Natural killer cell (primary cell): ENCODE measurements around the gene ATP6V1G2. TPM values are rescaled to one million over a fixed set of nuclear protein-coding genes. Genes with fewer than 3 reads are reported as not detected.
A peak's percentile ranks its signal among the peaks of the same experiment; 100 is the strongest.

ENCODE experiments used
- ATAC-seq, 3 donors: fragments of 150-1000 bp in 2 of 3; fragments of 200-7000 bp in 1 of 3; cut with Tn5 transposase; 1 replicate in 1 of 3; 2 replicates in 2 of 3; pipeline ENCODE4 v1.10.0; 2021; ENCODE audit warnings: mild to moderate bottlenecking in 2 of 3, moderate library complexity in 2 of 3
- DNase-seq, 2 donors: peaks; one replicate each; pipeline versions ENCODE4 v3.0.0 to v3.0.0-alpha.2; 2013 to 2021; ENCODE audit warnings: mixed read lengths in 1 of 2
- H3K27ac ChIP-seq: one replicate; pipeline ENCODE4 v1.5.1; 2013; ENCODE audit warnings: mild to moderate bottlenecking, low read length
- H3K27me3 ChIP-seq: one replicate; pipeline ENCODE4 v1.6.1; 2013; ENCODE audit warnings: low read length; ENCODE audit not compliant: control insufficient read depth, insufficient read depth
- H3K36me3 ChIP-seq: one replicate; pipeline ENCODE4 v1.6.1; 2013; ENCODE audit warnings: low read length; ENCODE audit not compliant: control insufficient read depth, insufficient read depth
- H3K4me1 ChIP-seq: one replicate; pipeline ENCODE4 v1.6.1; 2013; ENCODE audit warnings: low read length; ENCODE audit not compliant: control insufficient read depth, insufficient read depth
- H3K4me3 ChIP-seq: one replicate; pipeline ENCODE4 v1.5.1; 2013; ENCODE audit warnings: low read length
- H3K9me3 ChIP-seq: one replicate; pipeline ENCODE4 v1.6.1; 2013; ENCODE audit warnings: low read length; ENCODE audit not compliant: control insufficient read depth, insufficient read depth
- H3K27ac Mint-ChIP-seq, 2 donors: one replicate each; pipeline ENCODE4 v1.8.0; 2022; ENCODE audit warnings: mild to moderate bottlenecking in 2 of 2, mixed read lengths in 2 of 2, moderate library complexity in 1 of 2
- H3K27me3 Mint-ChIP-seq, 2 donors: one replicate each; pipeline ENCODE4 v1.8.0; 2022; ENCODE audit warnings: low read depth in 2 of 2, mixed read lengths in 2 of 2
- H3K36me3 Mint-ChIP-seq: one replicate; pipeline ENCODE4 v1.8.0; 2022; ENCODE audit warnings: mixed read lengths
- H3K4me1 Mint-ChIP-seq, 2 donors: one replicate each; pipeline ENCODE4 v1.8.0; 2022; ENCODE audit warnings: mixed read lengths in 2 of 2
- H3K4me3 Mint-ChIP-seq: one replicate; pipeline ENCODE4 v1.8.0; 2022; ENCODE audit warnings: mild to moderate bottlenecking, moderate library complexity, mixed read lengths
- H3K9me3 Mint-ChIP-seq, 2 donors: one replicate each; pipeline ENCODE4 v1.8.0; 2022; ENCODE audit warnings: mixed read lengths in 2 of 2
- WGBS: methylation state at CpG from one replicate; pipeline ENCODE4 v1.1.7; 2013; ENCODE audit warnings: missing lambda C conversion rate; ENCODE audit not compliant: insufficient coverage; 5-methylcytosine and 5-hydroxymethylcytosine counted together
- intact Hi-C: fragments of 100-400 bp; cut with micrococcal nuclease; formaldehyde crosslinking; loops from one replicate; pipeline ENCODE4 v1.14.2; 2022
- total RNA-seq, 4 donors: library from RNA; stranded (reverse); fragments of 120-200 nt in 1 of 4; gene quantifications; one replicate each; pipeline versions ENCODE4 v1.2.3 to v1.2.4, GENCODE V29; 2013 to 2022
- TF ChIP-seq, protein P1 (sequence below): fragments of 200-600 bp; IDR thresholded peaks from one replicate; pipeline ENCODE4 v1.8.0; 2022; ENCODE audit warnings: antibody characterized with exemption

Gene ATP6V1G2
- total RNA-seq, 3 donors from 2014 or later (not counting 1 experiment from before 2014, with no cell fraction given) = 1.0 to 2.5 (median 2.1) TPM

DNA sequence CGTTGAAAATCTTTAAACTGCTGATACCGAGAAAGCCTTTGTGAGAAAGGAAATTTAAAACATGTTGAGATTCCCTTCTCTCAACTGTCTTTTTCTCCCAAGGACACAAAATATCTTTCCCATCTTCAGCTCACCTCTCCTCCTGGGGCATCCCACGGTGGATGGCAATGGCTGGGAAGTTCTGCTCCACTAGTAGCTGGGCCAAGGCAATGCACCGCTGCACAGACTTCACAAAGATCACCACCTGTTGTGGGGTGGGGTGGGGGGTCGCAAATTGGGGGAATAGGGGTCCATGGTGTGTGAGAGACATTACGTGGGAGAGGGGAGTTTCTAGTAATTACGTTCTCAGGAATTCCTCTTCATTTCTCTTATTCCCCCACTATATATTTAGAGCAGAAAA, 15.2 kb downstream of the ATP6V1G2 start:
- H3K27ac Mint-ChIP-seq = no peak overlapping the region
- TF ChIP-seq, protein P1, sequence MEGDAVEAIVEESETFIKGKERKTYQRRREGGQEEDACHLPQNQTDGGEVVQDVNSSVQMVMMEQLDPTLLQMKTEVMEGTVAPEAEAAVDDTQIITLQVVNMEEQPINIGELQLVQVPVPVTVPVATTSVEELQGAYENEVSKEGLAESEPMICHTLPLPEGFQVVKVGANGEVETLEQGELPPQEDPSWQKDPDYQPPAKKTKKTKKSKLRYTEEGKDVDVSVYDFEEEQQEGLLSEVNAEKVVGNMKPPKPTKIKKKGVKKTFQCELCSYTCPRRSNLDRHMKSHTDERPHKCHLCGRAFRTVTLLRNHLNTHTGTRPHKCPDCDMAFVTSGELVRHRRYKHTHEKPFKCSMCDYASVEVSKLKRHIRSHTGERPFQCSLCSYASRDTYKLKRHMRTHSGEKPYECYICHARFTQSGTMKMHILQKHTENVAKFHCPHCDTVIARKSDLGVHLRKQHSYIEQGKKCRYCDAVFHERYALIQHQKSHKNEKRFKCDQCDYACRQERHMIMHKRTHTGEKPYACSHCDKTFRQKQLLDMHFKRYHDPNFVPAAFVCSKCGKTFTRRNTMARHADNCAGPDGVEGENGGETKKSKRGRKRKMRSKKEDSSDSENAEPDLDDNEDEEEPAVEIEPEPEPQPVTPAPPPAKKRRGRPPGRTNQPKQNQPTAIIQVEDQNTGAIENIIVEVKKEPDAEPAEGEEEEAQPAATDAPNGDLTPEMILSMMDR = no peak
- H3K4me3 Mint-ChIP-seq = no peak overlapping the region
- intact Hi-C loops = no loop called here
- H3K9me3 Mint-ChIP-seq = no peaks in the 10 kb centered on the region
- DNase-seq (no peak), ATAC-seq (no peak)
- Histone ChIP-seq H3K9me3 (no peaks in the 10 kb centered on the region), H3K4me1 (no peaks in the 10 kb centered on the region), H3K4me3 (no peak overlapping the region), H3K36me3 (peaks cover 65% of the 10 kb centered on the region), H3K27ac (no peak overlapping the region), H3K27me3 (no peaks in the 10 kb centered on the region)
- peaks cover 11% of the 10 kb centered on the region for H3K36me3 Mint-ChIP-seq
- WGBS = 97% methylated on average over 5 of the region's 7 CpGs
- no peaks in the 10 kb centered on the region for H3K27me3 Mint-ChIP-seq
- H3K4me1 Mint-ChIP-seq = peaks cover 17 to 27% of the 10 kb centered on the region in 2 donors

DNA sequence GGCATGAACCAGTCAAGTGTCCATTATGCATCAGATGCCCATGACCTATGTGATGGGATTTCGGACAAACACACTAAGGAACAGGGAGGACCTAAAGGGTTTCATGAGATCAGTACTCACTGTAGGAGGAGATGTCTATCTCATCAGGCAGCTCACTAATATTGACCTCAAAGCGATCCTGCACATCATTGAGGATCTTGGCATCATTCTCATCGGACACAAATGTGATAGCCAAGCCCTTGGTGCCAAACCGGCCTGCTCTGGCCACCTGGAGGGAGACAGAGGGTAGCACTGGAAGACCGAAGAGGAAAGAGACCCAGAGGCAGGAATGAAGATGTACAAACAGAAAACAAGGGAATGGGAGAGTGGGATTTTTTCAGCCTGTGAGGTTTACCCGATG, 15.7 kb downstream of the ATP6V1G2 start:
- peaks cover 60% of the 10 kb centered on the region for H3K36me3 ChIP-seq
- intact Hi-C loops = no loop called here
- H3K4me1 Mint-ChIP-seq = peaks cover 12 to 22% of the 10 kb centered on the region in 2 donors
- no peaks in the 10 kb centered on the region for H3K9me3 ChIP-seq
- no peaks in the 10 kb centered on the region for H3K27me3 Mint-ChIP-seq
- no peaks in the 10 kb centered on the region for H3K4me1 ChIP-seq
- peaks cover 8% of the 10 kb centered on the region for H3K36me3 Mint-ChIP-seq
- H3K27ac ChIP-seq = no peak overlapping the region
- no peak overlapping the region for H3K4me3 Mint-ChIP-seq
- DNase-seq = no peak
- no peak for ATAC-seq
- TF ChIP-seq, protein P1 = no peak
- 92% methylated on average over 5 of the region's 6 CpGs for WGBS
- H3K9me3 Mint-ChIP-seq = no peaks in the 10 kb centered on the region
- no peaks in the 10 kb centered on the region for H3K27me3 ChIP-seq
- H3K4me3 ChIP-seq = no peak overlapping the region
- peak overlapping the region in 1 of 2 donors; percentile 31 for H3K27ac Mint-ChIP-seq

DNA sequence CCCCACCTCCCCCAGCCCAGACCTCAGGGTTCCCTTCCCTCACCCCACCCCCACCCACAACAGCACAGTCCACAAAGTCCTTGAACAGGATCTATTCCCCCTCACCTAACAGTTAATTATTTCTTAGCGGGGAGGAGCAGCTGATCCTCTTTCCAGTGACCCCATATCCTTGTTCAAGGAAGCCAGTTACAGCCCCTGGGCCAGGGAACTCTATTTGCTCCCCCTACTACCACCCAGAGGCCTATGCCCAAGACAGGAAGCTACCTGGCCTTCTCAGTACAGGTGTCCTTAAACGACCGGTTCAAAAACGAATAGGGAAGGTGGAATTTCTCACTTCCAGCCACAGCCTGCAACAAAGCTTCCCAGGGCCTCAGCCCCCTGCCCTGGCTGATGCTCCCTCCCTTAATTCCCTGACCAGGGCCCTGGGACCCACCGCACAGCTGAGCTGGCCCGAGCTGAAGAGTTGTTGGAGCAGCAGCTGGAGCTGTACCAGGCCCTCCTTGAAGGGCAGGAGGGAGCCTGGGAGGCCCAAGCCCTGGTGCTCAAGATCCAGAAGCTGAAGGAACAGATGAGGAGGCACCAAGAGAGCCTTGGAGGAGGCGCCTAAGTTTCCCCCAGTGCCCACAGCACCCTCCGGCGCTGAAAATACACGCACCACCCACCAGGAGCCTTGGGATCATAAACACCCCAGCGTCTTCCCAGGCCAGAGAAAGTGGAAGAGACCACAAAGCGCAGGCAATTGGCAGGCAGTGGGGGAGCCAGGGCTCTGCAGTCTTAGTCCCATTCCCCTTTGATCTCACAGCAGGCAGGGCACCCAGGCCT, 16.9 kb downstream of the ATP6V1G2 start:
- Mint-ChIP-seq H3K27ac (peak overlapping the region; percentile 31 to 70), H3K4me3 (no peak overlapping the region), H3K4me1 (peaks cover 11 to 19% of the 10 kb centered on the region in 2 donors), H3K36me3 (peaks cover 8% of the 10 kb centered on the region), H3K9me3 (no peaks in the 10 kb centered on the region), H3K27me3 (no peaks in the 10 kb centered on the region)
- ATAC-seq = no peak
- intact Hi-C loops = no loop called here
- Histone ChIP-seq H3K27me3 (no peaks in the 10 kb centered on the region), H3K36me3 (peaks cover 49% of the 10 kb centered on the region), H3K27ac (no peak overlapping the region), H3K4me1 (no peaks in the 10 kb centered on the region), H3K9me3 (no peaks in the 10 kb centered on the region), H3K4me3 (no peak overlapping the region)
- TF ChIP-seq, protein P1 = no peak
- no peak for DNase-seq
- 68% methylated on average over 12 of the region's 12 CpGs for WGBS
